Cardiac fibroblast (primary cell): ENCODE measurements around the gene FRMD1.
A peak's percentile ranks its signal among the peaks of the same experiment; 100 is the strongest.

Source experiments
- DNase-seq, 2 donors: peaks; one replicate each; pipeline versions ENCODE4 v3.0.0 to v3.0.0-alpha.2; 2010; ENCODE audit warnings: low read depth in 2 of 2
- H3K4me3 ChIP-seq, 2 donors: replicated peaks in 1 of 2; 1 replicate in 1 of 2; 2 replicates in 1 of 2; pipeline ENCODE4 v1.5.1; 2011; ENCODE audit warnings: low read depth in 2 of 2, low read length in 2 of 2, mild to moderate bottlenecking in 2 of 2, moderate library complexity in 1 of 2
- CTCF ChIP-seq: IDR thresholded peaks from one replicate; pipeline ENCODE4 v1.5.1; 2011; ENCODE audit warnings: low read depth, mild to moderate bottlenecking, low read length, inconsistent platforms

Gene FRMD1

GRCh38 chr6:168119539-168119938, 40.5 kb upstream of the FRMD1 start:
- no peak for TF ChIP-seq CTCF
- H3K4me3 ChIP-seq = no peak overlapping the region
- DNase-seq = no peak

GRCh38 chr6:168118935-168119334, 39.9 kb upstream of the FRMD1 start:
- H3K4me3 ChIP-seq = no peak overlapping the region
- DNase-seq = no peak
- no peak for TF ChIP-seq CTCF

- no peak for DNase-seq
- peak; percentile 13 for TF ChIP-seq CTCF
These were observed 38.9 kb upstream of the FRMD1 start for GRCh38 chr6:168117942-168118341.

GRCh38 chr6:168116975-168117899, 38.2 kb upstream of the FRMD1 start:
- no peak for DNase-seq
- TF ChIP-seq CTCF = no peak
- no peak overlapping the region for H3K4me3 ChIP-seq

More at GRCh38 chr6:168117942-168118341, 38.9 kb upstream of the FRMD1 start:
- H3K4me3 ChIP-seq = no peak overlapping the region

- no peak overlapping the region for H3K4me3 ChIP-seq
- DNase-seq = no peak
- no peak for TF ChIP-seq CTCF
These were observed 37.5 kb upstream of the FRMD1 start for GRCh38 chr6:168116438-168116974.

- DNase-seq = no peak
- no peak overlapping the region for H3K4me3 ChIP-seq
- TF ChIP-seq CTCF = no peak
These were observed 36.9 kb upstream of the FRMD1 start for GRCh38 chr6:168115748-168116437.
